H9 (cell line): Measurements from ENCODE around the gene OR2H1. TPM values are rescaled to one million over a fixed set of nuclear protein-coding genes. Genes with fewer than 3 reads are reported as not detected.

Experiments
- DNase-seq: peaks from one replicate; pipeline ENCODE4 v3.0.0-alpha.2; 2017
- H2AFZ ChIP-seq: one replicate; pipeline ENCODE4 v1.6.1; 2013; ENCODE audit warnings: mild to moderate bottlenecking, low read length, control low read depth, moderate library complexity
- H2AK5ac ChIP-seq: 2 replicates; pipeline ENCODE4 v1.6.1; 2013; ENCODE audit warnings: low read length, control low read depth, mixed read lengths; ENCODE audit not compliant: insufficient read length
- H2BK120ac ChIP-seq: one replicate; pipeline ENCODE4 v1.6.1; 2013; ENCODE audit warnings: low read depth, mild to moderate bottlenecking, low read length, control low read depth, inconsistent platforms; ENCODE audit not compliant: poor library complexity, severe bottlenecking
- H2BK12ac ChIP-seq: 2 replicates; pipeline ENCODE4 v1.6.1; 2013; ENCODE audit warnings: low read length, control low read depth, mixed read lengths, low read depth; ENCODE audit not compliant: insufficient read length
- H2BK15ac ChIP-seq: 2 replicates; pipeline ENCODE4 v1.6.1; 2013; ENCODE audit warnings: low read depth, low read length, control low read depth
- H2BK20ac ChIP-seq: one replicate; pipeline ENCODE4 v1.6.1; 2013; ENCODE audit warnings: low read depth, mild to moderate bottlenecking, low read length, control low read depth, inconsistent platforms; ENCODE audit not compliant: poor library complexity, severe bottlenecking
- H2BK5ac ChIP-seq: 2 replicates; pipeline ENCODE4 v1.6.1; 2013; ENCODE audit warnings: low read length, control low read depth, mixed read lengths; ENCODE audit not compliant: insufficient read length
- H3K14ac ChIP-seq: 2 replicates; pipeline ENCODE4 v1.6.1; 2013; ENCODE audit warnings: low read length, control low read depth; ENCODE audit not compliant: insufficient read depth
- H3K18ac ChIP-seq: 2 replicates; pipeline ENCODE4 v1.6.1; 2013; ENCODE audit warnings: low read depth, mild to moderate bottlenecking, mixed read lengths, low read length, control low read depth; ENCODE audit not compliant: insufficient read length
- H3K23ac ChIP-seq: 2 replicates; pipeline ENCODE4 v1.6.1; 2013; ENCODE audit warnings: low read length, control low read depth, mixed read lengths, low read depth; ENCODE audit not compliant: insufficient read length
- H3K23me2 ChIP-seq: 2 replicates; pipeline ENCODE4 v1.6.1; 2013; ENCODE audit warnings: low read depth, mild to moderate bottlenecking, mixed read lengths, low read length, control low read depth; ENCODE audit not compliant: insufficient read length, poor library complexity, severe bottlenecking
- H3K27ac ChIP-seq: 2 replicates; pipeline ENCODE4 v1.5.1; 2013; ENCODE audit warnings: low read length, control low read depth, mixed read lengths, low read depth; ENCODE audit not compliant: insufficient read length
- H3K27me3 ChIP-seq: 2 replicates; pipeline ENCODE4 v1.6.1; 2013; ENCODE audit warnings: low read length, control low read depth, inconsistent platforms; ENCODE audit not compliant: insufficient read depth
- H3K4ac ChIP-seq: 2 replicates; pipeline ENCODE4 v1.6.1; 2013; ENCODE audit warnings: low read depth, mild to moderate bottlenecking, control low read depth, inconsistent platforms, low read length, moderate library complexity
- H3K4me1 ChIP-seq: 2 replicates; pipeline ENCODE4 v1.6.1; 2013; ENCODE audit warnings: low read length, control low read depth, inconsistent platforms; ENCODE audit not compliant: insufficient read depth
- H3K4me2 ChIP-seq: 2 replicates; pipeline ENCODE4 v1.6.1; 2013; ENCODE audit warnings: low read length, control low read depth, mixed read lengths; ENCODE audit not compliant: insufficient read length, insufficient read depth
- H3K56ac ChIP-seq: 2 replicates; pipeline ENCODE4 v1.6.1; 2013; ENCODE audit warnings: low read depth, mild to moderate bottlenecking, mixed read lengths, low read length, control low read depth; ENCODE audit not compliant: insufficient read length
- H3K79me1 ChIP-seq: 2 replicates; pipeline ENCODE4 v1.6.1; 2013; ENCODE audit warnings: low read depth, mild to moderate bottlenecking, moderate library complexity, low read length, control low read depth, inconsistent platforms; ENCODE audit not compliant: insufficient read depth, poor library complexity, severe bottlenecking
- H3K79me2 ChIP-seq: 2 replicates; pipeline ENCODE4 v1.6.1; 2013; ENCODE audit warnings: low read length, control low read depth, inconsistent platforms; ENCODE audit not compliant: insufficient read depth
- H3K9ac ChIP-seq: 2 replicates; pipeline ENCODE4 v1.6.1; 2013; ENCODE audit warnings: low read length, control low read depth, mixed read lengths; ENCODE audit not compliant: insufficient read length; ENCODE audit errors: extremely low read depth
- H3K9me3 ChIP-seq: one replicate; pipeline ENCODE4 v1.6.1; 2013; ENCODE audit warnings: low read depth, low read length, inconsistent platforms; ENCODE audit not compliant: control insufficient read depth
- H3T11ph ChIP-seq: one replicate; pipeline ENCODE4 v1.6.1; 2013; ENCODE audit warnings: mild to moderate bottlenecking, low read length, control low read depth, inconsistent platforms
- H4K20me1 ChIP-seq: one replicate; pipeline ENCODE4 v1.6.1; 2013; ENCODE audit not compliant: control insufficient read depth, insufficient read length, insufficient read depth
- H4K5ac ChIP-seq: 2 replicates; pipeline ENCODE4 v1.6.1; 2013; ENCODE audit warnings: low read depth, mild to moderate bottlenecking, mixed read lengths, low read length, control low read depth; ENCODE audit not compliant: insufficient read length
- H4K8ac ChIP-seq: replicated peaks from 2 replicates; pipeline ENCODE4 v1.6.1; 2013; ENCODE audit warnings: low read length, control low read depth, mixed read lengths, low read depth; ENCODE audit not compliant: insufficient read length
- H4K91ac ChIP-seq: 2 replicates; pipeline ENCODE4 v1.6.1; 2013; ENCODE audit warnings: low read depth, mild to moderate bottlenecking, moderate library complexity, mixed read lengths, low read length, control low read depth; ENCODE audit not compliant: insufficient read length
- H3K27ac Mint-ChIP-seq, 3 experiments: 2 replicates in 2 of 3; 3 replicates in 1 of 3; pipeline ENCODE4 v1.8.0; 2020 to 2021; ENCODE audit warnings: mixed read lengths in 3 of 3, mild to moderate bottlenecking in 1 of 3, moderate library complexity in 1 of 3
- H3K27me3 Mint-ChIP-seq: 2 replicates; pipeline ENCODE4 v1.8.0; 2021; ENCODE audit warnings: low read depth, mild to moderate bottlenecking, moderate library complexity, mixed read lengths
- H3K36me3 Mint-ChIP-seq, 3 experiments: 2 replicates in 2 of 3; 3 replicates in 1 of 3; pipeline ENCODE4 v1.8.0; 2020 to 2021; ENCODE audit warnings: low read depth in 3 of 3, mixed read lengths in 3 of 3; ENCODE audit not compliant: insufficient read depth in 1 of 3
- H3K4me1 Mint-ChIP-seq, 2 experiments: 2 replicates each; pipeline ENCODE4 v1.8.0; 2020; ENCODE audit warnings: mixed read lengths in 2 of 2
- H3K4me3 Mint-ChIP-seq, 2 experiments: 2 replicates in 1 of 2; 3 replicates in 1 of 2; pipeline ENCODE4 v1.8.0; 2020 to 2021; ENCODE audit warnings: mild to moderate bottlenecking in 2 of 2, mixed read lengths in 2 of 2, moderate library complexity in 1 of 2
- H3K9me3 Mint-ChIP-seq, 2 experiments: 2 replicates in 1 of 2; 3 replicates in 1 of 2; pipeline ENCODE4 v1.8.0; 2020; ENCODE audit warnings: mild to moderate bottlenecking in 2 of 2, mixed read lengths in 2 of 2, moderate library complexity in 1 of 2
- CTCF ChIP-seq: fragments of 200-600 bp; sonication (generic); conservative IDR thresholded peaks from 3 replicates; pipeline ENCODE4 v1.8.0; 2021; ENCODE audit warnings: antibody characterized with exemption, mild to moderate bottlenecking
- WGBS: extraction: QIAGEN DNeasy Blood & Tissue Kit; methylation state at CpG from one replicate; pipeline ENCODE4 v1.1.7; 2013; ENCODE audit warnings: missing lambda C conversion rate, low lambda C conversion rate, mixed read lengths; ENCODE audit not compliant: insufficient read length; ENCODE audit errors: extremely low coverage; 5-methylcytosine and 5-hydroxymethylcytosine counted together
- total RNA-seq: library from RNA; stranded (reverse); gene quantifications from 2 replicates; pipeline ENCODE4 v1.2.1, GENCODE V29; 2021

The OR2H1 gene
- total RNA-seq, 1 experiment from 2014 or later: not detected

GRCh38 chr6:29483735-29484134, 26.8 kb downstream of the OR2H1 start:
- Histone ChIP-seq H3T11ph (no peak overlapping the region), H3K27ac (no peak overlapping the region), H4K5ac (no peak overlapping the region), H2AFZ (no peak overlapping the region), H2BK15ac (no peak overlapping the region), H3K4me2 (no peak overlapping the region), H3K14ac (no peak overlapping the region), H3K9ac (no peak overlapping the region), H4K20me1 (no peaks in the 10 kb centered on the region), H3K23ac (no peak overlapping the region), H2BK120ac (no peak overlapping the region), H3K56ac (no peak overlapping the region), H2BK5ac (no peak overlapping the region), H3K4me1 (no peaks in the 10 kb centered on the region), H3K4ac (no peak overlapping the region), H3K18ac (no peak overlapping the region), H2AK5ac (no peak overlapping the region), H3K23me2 (no peaks in the 10 kb centered on the region), H3K79me2 (no peaks in the 10 kb centered on the region), H3K79me1 (no peaks in the 10 kb centered on the region), H4K8ac (no peak overlapping the region), H4K91ac (no peak overlapping the region), H3K27me3 (no peaks in the 10 kb centered on the region), H3K9me3 (no peaks in the 10 kb centered on the region), H2BK20ac (no peak overlapping the region), H2BK12ac (no peak overlapping the region)
- TF ChIP-seq CTCF: no peak
- no peak overlapping the region for H3K4me3 Mint-ChIP-seq
- H3K9me3 Mint-ChIP-seq: peaks cover 3% of the 10 kb centered on the region in 2 experiments; a peak in 3 of 5 replicates
- no peak for DNase-seq
- no peak overlapping the region for H3K27ac Mint-ChIP-seq
- H3K27me3 Mint-ChIP-seq: no peaks in the 10 kb centered on the region; the same call in 1 of the 2 replicates
- peaks cover 0 to 2% (median 0%) of the 10 kb centered on the region in 3 experiments; a peak in 1 of 7 replicates for H3K36me3 Mint-ChIP-seq
- H3K4me1 Mint-ChIP-seq: no peaks in the 10 kb centered on the region
- WGBS: no CpG with 5 or more reads among the region's 1 CpG
